HepG2 (cell line): Measurements from ENCODE around the gene COL5A1. TPM values are rescaled to one million over a fixed set of nuclear protein-coding genes. Genes with fewer than 3 reads are reported as not detected.

Experiments used
- ATAC-seq: fragments of 200-7000 bp; cut with Tn5 transposase; 3 replicates; pipeline ENCODE4 v1.9.1; 2020; ENCODE audit warnings: mild to moderate bottlenecking, moderate library complexity
- BruUV-seq: library from RNA; stranded (reverse); fragments of 400-500 nt; replicated peaks from 2 replicates; lab custom pipeline; 2021; lab: Mats Ljungman, UMichigan
- CTCF ChIA-PET: fragments of 300-600 bp; formaldehyde crosslinking; extraction: SDS; loops from one replicate; lab custom pipeline; 2021; ENCODE audit warnings: low total read pairs, inconsistent platforms, low intra/inter-chr PET ratio; lab: Yijun Ruan, JAX
- POLR2A ChIA-PET: fragments of 350-600 bp; sonication (Branson Sonifier 250); formaldehyde crosslinking; loops from one replicate; lab custom pipeline; 2020; ENCODE audit warnings: antibody characterized with exemption, inconsistent platforms; lab: Yijun Ruan, JAX
- DNase-seq: peaks from one replicate; pipeline ENCODE4 v3.0.0-alpha.2; 2015; ENCODE audit warnings: low spot score
- FAIRE-seq: peaks from 3 replicates; lab custom pipeline; 2011; peaks lifted over from hg19 to GRCh38; lab: Jason Lieb, UNC
- H2AFZ ChIP-seq: one replicate; pipeline ENCODE4 v1.6.1; 2011; ENCODE audit warnings: low read length, inconsistent platforms
- H3K27ac ChIP-seq: fragments of 300-600 bp; 3 replicates; pipeline ENCODE4 v1.8.0; 2011; ENCODE audit warnings: mixed run types, mild to moderate bottlenecking, mixed read lengths, low read length, inconsistent platforms; ENCODE audit not compliant: insufficient read depth; ENCODE audit errors: extremely low read length
- H3K27me3 ChIP-seq, 2 experiments: fragments of 200-600 bp in 1 of 2; 2 replicates in 1 of 2; 3 replicates in 1 of 2; pipeline versions ENCODE4 v1.6.0 to v1.8.0; 2011; ENCODE audit warnings: low read length in 2 of 2, mild to moderate bottlenecking in 2 of 2, moderate library complexity in 2 of 2, inconsistent platforms in 1 of 2; ENCODE audit not compliant: insufficient read depth in 2 of 2, control insufficient read depth in 1 of 2
- H3K36me3 ChIP-seq, 2 experiments: fragments of 200-600 bp in 1 of 2; replicated peaks in 1 of 2; 2 replicates in 1 of 2; 3 replicates in 1 of 2; pipeline versions ENCODE4 v1.5.1 to v1.8.0; 2011; ENCODE audit warnings: low read length in 2 of 2, inconsistent platforms in 1 of 2; ENCODE audit not compliant: insufficient read depth in 2 of 2, control insufficient read depth in 1 of 2
- H3K4me1 ChIP-seq: 2 replicates; pipeline ENCODE4 v1.5.1; 2012; ENCODE audit warnings: low read length, inconsistent platforms; ENCODE audit not compliant: insufficient read depth
- H3K4me2 ChIP-seq: 2 replicates; pipeline ENCODE4 v1.6.0; 2011; ENCODE audit warnings: low read depth, low read length, inconsistent platforms
- H3K4me3 ChIP-seq, 3 experiments: fragments of 200-600 bp in 1 of 3; sonication (generic), shearing (Covaris generic) in 1 of 3; replicated peaks in 1 of 3; 2 replicates each; pipeline ENCODE4 v1.5.1; 2011 to 2016; ENCODE audit warnings: low read length in 3 of 3, inconsistent platforms in 2 of 3, low read depth in 2 of 3, mild to moderate bottlenecking in 2 of 3, control low read depth in 1 of 3, mixed read lengths in 1 of 3; ENCODE audit not compliant: insufficient read depth in 1 of 3
- H3K79me2 ChIP-seq: one replicate; pipeline ENCODE4 v1.6.1; 2011; ENCODE audit warnings: low read length, inconsistent platforms; ENCODE audit not compliant: insufficient read depth
- H3K9ac ChIP-seq: 2 replicates; pipeline ENCODE4 v1.6.0; 2011; ENCODE audit warnings: mild to moderate bottlenecking, low read depth, low read length, inconsistent platforms; ENCODE audit not compliant: insufficient read depth
- H3K9me3 ChIP-seq: 2 replicates; pipeline ENCODE4 v1.5.1; 2012; ENCODE audit warnings: mild to moderate bottlenecking, low read length
- H4K20me1 ChIP-seq: 2 replicates; pipeline ENCODE4 v1.6.0; 2011; ENCODE audit warnings: inconsistent platforms, mild to moderate bottlenecking, low read length, moderate library complexity; ENCODE audit not compliant: insufficient read depth
- FOXO1 ChIP-seq: sonication (generic); formaldehyde crosslinking; IDR thresholded peaks from 2 replicates; pipeline ENCODE4 v1.4.0; 2020; ENCODE audit warnings: missing genetic modification reagents
- GTF3A ChIP-seq: sonication (generic); formaldehyde crosslinking; conservative IDR thresholded peaks from 2 replicates; pipeline ENCODE4 v1.4.0; 2020; ENCODE audit warnings: mild to moderate bottlenecking, missing genetic modification reagents
- MED1 ChIP-seq: sonication (generic); formaldehyde crosslinking; IDR thresholded peaks from 2 replicates; pipeline ENCODE4 v1.4.0; 2020; ENCODE audit warnings: missing genetic modification reagents
- NAIF1 ChIP-seq: sonication (generic); formaldehyde crosslinking; IDR thresholded peaks from 2 replicates; pipeline ENCODE4 v1.5.0; 2020; ENCODE audit warnings: mild to moderate bottlenecking, missing genetic modification reagents, borderline replicate concordance
- ZBTB8A ChIP-seq: sonication (generic); formaldehyde crosslinking; IDR thresholded peaks from 2 replicates; pipeline ENCODE4 v1.4.0; 2020; ENCODE audit warnings: mild to moderate bottlenecking, low read depth, missing genetic modification reagents, borderline replicate concordance
- ZFY ChIP-seq: sonication (generic); formaldehyde crosslinking; IDR thresholded peaks from 2 replicates; pipeline ENCODE4 v1.4.0; 2020; ENCODE audit warnings: missing genetic modification reagents
- ZNF263 ChIP-seq: sonication (generic); formaldehyde crosslinking; IDR thresholded peaks from 2 replicates; pipeline ENCODE4 v1.4.0; 2020; ENCODE audit warnings: missing genetic modification reagents
- ZNF598 ChIP-seq: sonication (generic); formaldehyde crosslinking; IDR thresholded peaks from 2 replicates; pipeline ENCODE4 v1.5.1; 2020; ENCODE audit warnings: mild to moderate bottlenecking, missing genetic modification reagents, borderline replicate concordance
- WGBS: methylation state at CpG from one replicate; pipeline ENCODE4 v1.1.6; 2017; ENCODE audit warnings: low lambda C conversion rate; 5-methylcytosine and 5-hydroxymethylcytosine counted together
- in situ Hi-C: cut with HindIII; loops from 2 replicates; pipeline ENCODE4 v1.10.0; 2017; ENCODE audit warnings: low pct_unique_long_range_greater_than_20kb; ENCODE audit not compliant: extremely low pct_ligation_motif_present
- intact Hi-C: fragments of 100-400 bp; cut with micrococcal nuclease; formaldehyde crosslinking; loops from one replicate; pipeline ENCODE4 v1.10.0; 2022; ENCODE audit not compliant: unreplicated experiment
- polyA plus RNA-seq, 8 experiments: library from polyadenylated mRNA; depleted of rRNA in 3 of 8; stranded (reverse) in 7 of 8; unstranded in 1 of 8; fragments of >200 nt; fragmentation: Illumina TruSeq in 4 of 8; extraction: Trizol in 4 of 8; gene quantifications; 2 replicates each; pipeline versions ENCODE4 v1.2.1 to v1.2.3, GENCODE V29; 2011 to 2016; ENCODE audit warnings: low read depth in 4 of 8, missing spikeins in 1 of 8, mixed read lengths in 1 of 8; ENCODE audit not compliant: insufficient read depth in 1 of 8
- total RNA-seq, 5 experiments: library from RNA; depleted of rRNA; stranded (reverse); fragments of >200 nt; fragmentation: Illumina TruSeq; extraction: Trizol; gene quantifications; 2 replicates each; pipeline ENCODE4 v1.2.3, GENCODE V29; 2016; ENCODE audit warnings: low read depth in 1 of 5
- TF ChIP-seq, protein P1 (sequence below): sonication (generic); formaldehyde crosslinking; IDR thresholded peaks from 2 replicates; pipeline ENCODE4 v1.4.0; 2020; ENCODE audit warnings: missing genetic modification reagents

COL5A1 gene
- total and polyA plus RNA-seq, 2 of the 13 experiments (the other 11 are each of a cell fraction or from before 2014, with no cell fraction given) = not detected

GRCh38 chr9:134682026-134682425 is 40.4 kb downstream of the COL5A1 start:
- no peak overlapping the region for H3K4me3 ChIP-seq
- no peak for TF ChIP-seq NAIF1
- TF ChIP-seq, all 625 proteins: peak for 0
- H2AFZ ChIP-seq = no peak overlapping the region
- DNase-seq (no peak), FAIRE-seq (no peak), ATAC-seq (no peak)
- BruUV-seq = no TSS peak
- no peaks in the 10 kb centered on the region for H3K4me1 ChIP-seq
- POLR2A ChIA-PET = no interaction called here
- 13% methylated on average over 9 of the region's 15 CpGs for WGBS
- no peaks in the 10 kb centered on the region for H3K36me3 ChIP-seq
- CTCF ChIA-PET = no interaction called here
- in situ Hi-C loops = no loop called here
- no peak overlapping the region for H3K4me2 ChIP-seq
- H3K9me3 ChIP-seq = peaks cover 10% of the 10 kb centered on the region
- H3K27me3 ChIP-seq = peaks cover 5 to 44% of the 10 kb centered on the region in 2 experiments; a peak in 4 of 5 replicates
- no peak overlapping the region for H3K9ac ChIP-seq
- H4K20me1 ChIP-seq = no peaks in the 10 kb centered on the region
- no peak overlapping the region for H3K27ac ChIP-seq
- no peaks in the 10 kb centered on the region for H3K79me2 ChIP-seq
- intact Hi-C loops = no loop called here

GRCh38 chr9:134682651-134683364 is 41.2 kb downstream of the COL5A1 start:
- Histone ChIP-seq H4K20me1 (no peaks in the 10 kb centered on the region), H2AFZ (no peak overlapping the region), H3K79me2 (no peaks in the 10 kb centered on the region), H3K4me1 (no peaks in the 10 kb centered on the region), H3K9ac (no peak overlapping the region), H3K4me3 (no peak overlapping the region), H3K27ac (no peak overlapping the region), H3K4me2 (no peak overlapping the region), H3K36me3 (no peaks in the 10 kb centered on the region), H3K9me3 (peaks cover 10% of the 10 kb centered on the region), H3K27me3 (peaks cover 5 to 44% of the 10 kb centered on the region in 2 experiments; a peak in 4 of 5 replicates)
- POLR2A ChIA-PET = no interaction called here
- DNase-seq (no peak), ATAC-seq (no peak), FAIRE-seq (no peak)
- in situ Hi-C loops = no loop called here
- 10% methylated on average over 10 of the region's 25 CpGs for WGBS
- intact Hi-C loops = no loop called here
- TF ChIP-seq ZNF598 (CRISPR knock-in tag) (no peak), GTF3A (CRISPR knock-in tag) (no peak), FOXO1 (CRISPR knock-in tag) (no peak), ZNF263 (CRISPR knock-in tag) (no peak), MED1 (no peak), ZFY (no peak), ZBTB8A (CRISPR knock-in tag) (no peak)
- TF ChIP-seq, protein P1, sequence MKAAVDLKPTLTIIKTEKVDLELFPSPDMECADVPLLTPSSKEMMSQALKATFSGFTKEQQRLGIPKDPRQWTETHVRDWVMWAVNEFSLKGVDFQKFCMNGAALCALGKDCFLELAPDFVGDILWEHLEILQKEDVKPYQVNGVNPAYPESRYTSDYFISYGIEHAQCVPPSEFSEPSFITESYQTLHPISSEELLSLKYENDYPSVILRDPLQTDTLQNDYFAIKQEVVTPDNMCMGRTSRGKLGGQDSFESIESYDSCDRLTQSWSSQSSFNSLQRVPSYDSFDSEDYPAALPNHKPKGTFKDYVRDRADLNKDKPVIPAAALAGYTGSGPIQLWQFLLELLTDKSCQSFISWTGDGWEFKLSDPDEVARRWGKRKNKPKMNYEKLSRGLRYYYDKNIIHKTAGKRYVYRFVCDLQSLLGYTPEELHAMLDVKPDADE (CRISPR knock-in tag) = no peak
- BruUV-seq = no TSS peak
- CTCF ChIA-PET = no interaction called here
